NAMALWA (cell line): ENCODE measurements around the gene PLD1.
A peak's percentile ranks its signal among the peaks of the same experiment; 100 is the strongest.
"Not testable (repeated sequence)": the region's sequence is repeated elsewhere in the genome, so short reads cannot be mapped to it uniquely, and the experiment has no call there.

Source experiments
- DNase-seq: peaks from one replicate; pipeline ENCODE4 v3.0.0-alpha.2; 2015; ENCODE audit warnings: low spot score

PLD1 gene

GRCh38 chr3:171699601-171700000, 110.7 kb downstream of the PLD1 start:
- no peak for DNase-seq

GRCh38 chr3:171696805-171697204, 113.5 kb downstream of the PLD1 start:
- no peak for DNase-seq

- DNase-seq = no peak
Observed at GRCh38 chr3:171695426-171695825, 114.9 kb downstream of the PLD1 start.

- no peak for DNase-seq
Observed at GRCh38 chr3:171694888-171695287, 115.4 kb downstream of the PLD1 start.

GRCh38 chr3:171692551-171692950, 117.7 kb downstream of the PLD1 start:
- DNase-seq = not testable (repeated sequence)

GRCh38 chr3:171691485-171691884, 118.8 kb downstream of the PLD1 start:
- no peak for DNase-seq

- peak; percentile 33 for DNase-seq
Observed at GRCh38 chr3:171690281-171690680, 120.0 kb downstream of the PLD1 start.

GRCh38 chr3:171688593-171688992, 121.7 kb downstream of the PLD1 start:
- DNase-seq = no peak

GRCh38 chr3:171688002-171688401, 122.3 kb downstream of the PLD1 start:
- DNase-seq = no peak

- DNase-seq = no peak
Observed at GRCh38 chr3:171687581-171687980, 122.7 kb downstream of the PLD1 start.

GRCh38 chr3:171687064-171687463, 123.2 kb downstream of the PLD1 start:
- DNase-seq = no peak

GRCh38 chr3:171685116-171685895, 125.0 kb downstream of the PLD1 start:
- DNase-seq = no peak

- no peak for DNase-seq
Observed at GRCh38 chr3:171684221-171684620, 126.1 kb downstream of the PLD1 start.

GRCh38 chr3:171682743-171683142, 127.5 kb downstream of the PLD1 start:
- DNase-seq = no peak

GRCh38 chr3:171680726-171681411, 129.4 kb downstream of the PLD1 start:
- no peak for DNase-seq

GRCh38 chr3:171678971-171679492, 131.3 kb downstream of the PLD1 start:
- DNase-seq = no peak

- no peak for DNase-seq
Observed at GRCh38 chr3:171677706-171678105, 132.6 kb downstream of the PLD1 start.

GRCh38 chr3:171676601-171677175, 133.6 kb downstream of the PLD1 start:
- no peak for DNase-seq

GRCh38 chr3:171673951-171674350, 136.3 kb downstream of the PLD1 start:
- DNase-seq = no peak

- no peak for DNase-seq
Observed at GRCh38 chr3:171672538-171672937, 137.7 kb downstream of the PLD1 start.

- DNase-seq = no peak
Observed at GRCh38 chr3:171672124-171672523, 138.2 kb downstream of the PLD1 start.

GRCh38 chr3:171671709-171672108, 138.6 kb downstream of the PLD1 start:
- DNase-seq = no peak

- DNase-seq = no peak
Observed at GRCh38 chr3:171666516-171666915, 143.8 kb downstream of the PLD1 start.
